ENCODE measurements around the gene WIPF3. TPM values are rescaled to one million over a fixed set of nuclear protein-coding genes. Genes with fewer than 3 reads are reported as not detected.

The WIPF3 gene
- total RNA-seq, 1 experiment from 2014 or later = 2.0 TPM

DNA sequence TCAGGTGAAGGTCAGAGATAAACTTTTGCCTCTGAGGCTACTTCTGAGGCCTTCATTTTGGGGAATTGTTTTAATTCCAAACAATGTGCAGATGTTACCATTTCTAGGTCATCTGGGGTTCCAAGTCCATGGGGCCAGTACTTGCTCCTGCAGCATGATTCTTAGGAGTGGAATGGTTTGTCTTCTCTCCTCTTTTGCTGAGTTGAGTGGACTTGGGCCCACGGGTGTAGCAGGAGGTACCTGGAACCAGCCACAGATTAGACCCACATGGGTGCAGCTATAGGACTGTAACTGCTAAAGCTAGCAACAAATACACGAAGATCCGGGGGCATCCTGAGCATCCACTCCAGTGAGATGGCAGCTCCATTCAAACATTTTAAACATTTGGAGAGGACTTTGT, 41.6 kb downstream of the WIPF3 start:
- peaks cover 9% of the 10 kb centered on the region for H3K27me3 ChIP-seq (ENCODE audit: control insufficient read depth, insufficient read depth, low read length)
- ChIA-PET CTCF (no interaction called here), POLR2A (no interaction called here)
- no peak overlapping the region for H3K27ac ChIP-seq (ENCODE audit: low read length)
- no peaks in the 10 kb centered on the region for H3K9me3 ChIP-seq (ENCODE audit: control insufficient read depth, insufficient read depth, low read depth, low read length)
- no peak for TF ChIP-seq POLR2AphosphoS5 (IDR thresholded peaks at IDR 0.05; ENCODE audit: low read depth, low read length)
- no peak for TF ChIP-seq SIN3A (IDR thresholded peaks at IDR 0.05; ENCODE audit: borderline replicate concordance, insufficient read depth, low read depth, low read length)
- no peak for TF ChIP-seq TCF7L2 (IDR thresholded peaks at IDR 0.05; ENCODE audit: low read depth, low read length)
- TF ChIP-seq REST (IDR thresholded peaks at IDR 0.05; ENCODE audit: insufficient read depth in 1 of 2, low read depth in 2 of 2, low read length in 1 of 2) = no peak
- TF ChIP-seq, protein P1, sequence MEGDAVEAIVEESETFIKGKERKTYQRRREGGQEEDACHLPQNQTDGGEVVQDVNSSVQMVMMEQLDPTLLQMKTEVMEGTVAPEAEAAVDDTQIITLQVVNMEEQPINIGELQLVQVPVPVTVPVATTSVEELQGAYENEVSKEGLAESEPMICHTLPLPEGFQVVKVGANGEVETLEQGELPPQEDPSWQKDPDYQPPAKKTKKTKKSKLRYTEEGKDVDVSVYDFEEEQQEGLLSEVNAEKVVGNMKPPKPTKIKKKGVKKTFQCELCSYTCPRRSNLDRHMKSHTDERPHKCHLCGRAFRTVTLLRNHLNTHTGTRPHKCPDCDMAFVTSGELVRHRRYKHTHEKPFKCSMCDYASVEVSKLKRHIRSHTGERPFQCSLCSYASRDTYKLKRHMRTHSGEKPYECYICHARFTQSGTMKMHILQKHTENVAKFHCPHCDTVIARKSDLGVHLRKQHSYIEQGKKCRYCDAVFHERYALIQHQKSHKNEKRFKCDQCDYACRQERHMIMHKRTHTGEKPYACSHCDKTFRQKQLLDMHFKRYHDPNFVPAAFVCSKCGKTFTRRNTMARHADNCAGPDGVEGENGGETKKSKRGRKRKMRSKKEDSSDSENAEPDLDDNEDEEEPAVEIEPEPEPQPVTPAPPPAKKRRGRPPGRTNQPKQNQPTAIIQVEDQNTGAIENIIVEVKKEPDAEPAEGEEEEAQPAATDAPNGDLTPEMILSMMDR (IDR thresholded peaks at IDR 0.05) = no peak
- no peaks in the 10 kb centered on the region for H3K36me3 ChIP-seq (ENCODE audit: control insufficient read depth, insufficient read depth, low read length)
- DNase-seq (ENCODE audit: low read depth, low spot score) = no peak
- in situ Hi-C loops (cut with HindIII; ENCODE audit: low pct_unique_long_range_greater_than_20kb, low sequenced_read_pairs) (no loop called here), intact Hi-C loops (cut with micrococcal nuclease; ENCODE audit: unreplicated experiment) (no loop called here)
- H3K4me3 ChIP-seq (ENCODE audit: low read depth in 2 of 2, low read length in 2 of 2) = no peak overlapping the region
- no peak for ATAC-seq
- no TSS peak for BruUV-seq (replicated peaks)
- H3K4me1 ChIP-seq (ENCODE audit: control insufficient read depth, insufficient read depth, low read length) = no peaks in the 10 kb centered on the region

DNA sequence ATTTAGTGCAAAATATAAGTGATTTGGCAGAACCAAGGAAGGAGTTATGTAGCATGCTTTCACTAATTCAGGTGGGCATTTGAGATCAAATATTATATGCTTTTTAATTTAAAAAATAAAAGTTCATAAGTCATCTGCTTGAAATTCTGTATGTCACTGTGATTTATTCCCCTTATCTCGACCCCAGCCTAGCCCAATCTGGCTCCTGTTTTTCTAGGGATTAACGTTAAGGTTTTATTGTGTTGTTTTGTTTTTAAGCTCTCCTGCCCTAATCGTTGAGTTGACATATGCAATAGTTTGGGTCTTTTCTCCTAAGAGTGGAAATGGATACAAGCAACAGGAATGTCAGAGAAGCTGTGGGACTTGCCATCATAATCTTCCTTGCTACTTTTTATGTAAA, 42.6 kb downstream of the WIPF3 start:
- Histone ChIP-seq H3K36me3 (ENCODE audit: control insufficient read depth, insufficient read depth, low read length) (no peaks in the 10 kb centered on the region), H3K9me3 (ENCODE audit: control insufficient read depth, insufficient read depth, low read depth, low read length) (no peaks in the 10 kb centered on the region), H3K27ac (ENCODE audit: low read length) (no peak overlapping the region), H3K4me3 (ENCODE audit: low read depth in 2 of 2, low read length in 2 of 2) (no peak overlapping the region), H3K4me1 (ENCODE audit: control insufficient read depth, insufficient read depth, low read length) (no peaks in the 10 kb centered on the region), H3K27me3 (ENCODE audit: control insufficient read depth, insufficient read depth, low read length) (peaks cover 13% of the 10 kb centered on the region)
- DNase-seq (ENCODE audit: low read depth, low spot score) (no peak), ATAC-seq (no peak)
- TF ChIP-seq TCF7L2 (IDR thresholded peaks at IDR 0.05; ENCODE audit: low read depth, low read length) = no peak
- TF ChIP-seq POLR2AphosphoS5 (IDR thresholded peaks at IDR 0.05; ENCODE audit: low read depth, low read length) = no peak
- ChIA-PET POLR2A (no interaction called here), CTCF (no interaction called here)
- BruUV-seq (replicated peaks) = no TSS peak
- in situ Hi-C loops (cut with HindIII; ENCODE audit: low pct_unique_long_range_greater_than_20kb, low sequenced_read_pairs) (no loop called here), intact Hi-C loops (cut with micrococcal nuclease; ENCODE audit: unreplicated experiment) (no loop called here)

DNA sequence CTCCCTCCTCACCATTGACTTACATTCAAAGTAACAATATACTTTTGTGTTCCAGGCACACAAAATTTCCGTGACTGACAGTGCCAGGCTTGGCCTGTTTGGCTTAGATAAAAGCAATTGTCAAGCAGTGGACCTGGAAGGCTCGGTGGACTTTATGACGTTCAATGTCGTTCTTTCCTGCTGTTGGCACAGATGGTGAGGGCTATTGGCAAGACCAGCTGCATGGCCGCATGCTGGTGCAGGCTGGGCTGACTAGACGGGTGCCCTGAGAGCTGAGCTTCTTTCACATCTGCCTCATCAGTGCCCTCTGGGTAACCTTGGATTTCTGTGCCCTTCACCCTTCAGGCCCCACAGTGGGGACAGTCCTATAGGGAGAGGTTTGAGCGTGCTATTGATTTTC, 45.2 kb downstream of the WIPF3 start:
- ChIA-PET CTCF (no interaction called here), POLR2A (no interaction called here)
- no peak for TF ChIP-seq POLR2AphosphoS5 (IDR thresholded peaks at IDR 0.05; ENCODE audit: low read depth, low read length)
- TF ChIP-seq SIN3A (IDR thresholded peaks at IDR 0.05; ENCODE audit: borderline replicate concordance, insufficient read depth, low read depth, low read length) = no peak
- no peak for TF ChIP-seq REST (IDR thresholded peaks at IDR 0.05; ENCODE audit: insufficient read depth in 1 of 2, low read depth in 2 of 2, low read length in 1 of 2)
- TF ChIP-seq, protein P1 (IDR thresholded peaks at IDR 0.05) = no peak
- no peak for TF ChIP-seq TCF7L2 (IDR thresholded peaks at IDR 0.05; ENCODE audit: low read depth, low read length)
- BruUV-seq (replicated peaks) = no TSS peak
- intact Hi-C loops (cut with micrococcal nuclease; ENCODE audit: unreplicated experiment) = no loop called here
- ATAC-seq (no peak), DNase-seq (ENCODE audit: low read depth, low spot score) (no peak)
- H3K27me3 ChIP-seq (ENCODE audit: control insufficient read depth, insufficient read depth, low read length) = peaks cover 8% of the 10 kb centered on the region
- no peaks in the 10 kb centered on the region for H3K36me3 ChIP-seq (ENCODE audit: control insufficient read depth, insufficient read depth, low read length)
- H3K4me1 ChIP-seq (ENCODE audit: control insufficient read depth, insufficient read depth, low read length) = no peaks in the 10 kb centered on the region
- H3K9me3 ChIP-seq (ENCODE audit: control insufficient read depth, insufficient read depth, low read depth, low read length) = no peaks in the 10 kb centered on the region
- no peak overlapping the region for H3K27ac ChIP-seq (ENCODE audit: low read length)
- no peak overlapping the region for H3K4me3 ChIP-seq (ENCODE audit: low read depth in 2 of 2, low read length in 2 of 2)
- in situ Hi-C loops (cut with HindIII; ENCODE audit: low pct_unique_long_range_greater_than_20kb, low sequenced_read_pairs) = no loop called here
